ENCODE measurements around the gene METTL25B. TPM values are rescaled to one million over a fixed set of nuclear protein-coding genes. Genes with fewer than 3 reads are reported as not detected.

METTL25B gene
- total and polyA plus RNA-seq, 2 of the 4 experiments (the other 2 are of a cell fraction): 2.3 to 10.1 TPM

- H3K27me3 ChIP-seq (ENCODE audit: control insufficient read depth, insufficient read depth, low read length): peaks cover 5% of the 10 kb centered on the region
- no peaks in the 10 kb centered on the region for H3K79me1 ChIP-seq (ENCODE audit: low read depth in 1 of 2, low read length in 2 of 2)
- 0 out of 2 replicates have a peak overlapping the region, but pooled peaks have one; percentile 25 for H3K14ac ChIP-seq (replicated peaks; ENCODE audit: low read depth, low read length)
- DNase-seq: peak; percentile 75
- 0 out of 2 replicates have a peak overlapping the region, but pooled peaks have one; percentile 3 for H3K4me3 ChIP-seq (ENCODE audit: insufficient read depth, low read depth, low read length)
- ChIA-PET POLR2A (ENCODE audit: unreplicated experiment) (no interaction called here), CTCF (interaction anchor here (1.3 to 6.9 kb wide), 2 partner anchors 15 to 46 kb away, joined by 4 to 54 read pairs; partner anchors contain the start of gene HDGF)
- peak overlapping the region; percentile 51 for H3K4me2 ChIP-seq (ENCODE audit: low read depth, low read length)
- no peak overlapping the region for H2BK5ac ChIP-seq (ENCODE audit: low read depth, low read length, poor library complexity, severe bottlenecking)
- 0% methylated on average over 20 of the region's 29 CpGs; no CpG with 5 or more reads in 1 of the 2 experiments for WGBS, 2 experiments (ENCODE audit: extremely low coverage in 2 of 2, insufficient read length in 1 of 2)
- no TSS peak for BruUV-seq (replicated peaks)
- intact Hi-C loops (cut with micrococcal nuclease): loop anchor here (1.0 kb wide), 1 partner anchor 16 kb away; no protein-coding TSS in a partner anchor
- no peak overlapping the region; the same call in 1 of the 2 replicates for H3K23ac ChIP-seq (ENCODE audit: low read depth, low read length)
- H3K27ac ChIP-seq (ENCODE audit: insufficient read depth, low read length): no peak overlapping the region; the same call in 1 of the 2 replicates
- 0 out of 2 replicates have a peak overlapping the region, but pooled peaks have one; percentile 44 for H2AK5ac ChIP-seq (ENCODE audit: low read depth, low read length)
- H2BK20ac ChIP-seq (ENCODE audit: low read depth, low read length): no peak overlapping the region
- H3K18ac ChIP-seq (ENCODE audit: low read depth, low read length): no peak overlapping the region
- TF ChIP-seq MAZ (IDR thresholded peaks at IDR 0.05; ENCODE audit: borderline replicate concordance, low read depth, low read length) (peak; percentile 71; the same call in 1 of the 2 replicates), CHD1 (IDR thresholded peaks at IDR 0.05; ENCODE audit: low read depth, low read length) (0 out of 2 replicates have a peak, but pooled peaks have one; percentile 43), ELK1 (IDR thresholded peaks at IDR 0.05; ENCODE audit: borderline replicate concordance, low read depth, low read length) (no peak), POLR2A (IDR thresholded peaks at IDR 0.05; ENCODE audit: low read depth, low read length) (no peak), FOS (IDR thresholded peaks at IDR 0.05; ENCODE audit: low read depth, low read length) (peak; percentile 89), BHLHE40 (IDR thresholded peaks at IDR 0.05; ENCODE audit: low read depth, low read length) (peak; percentile 84)
- peak; percentile 37 for ATAC-seq (ENCODE audit: low read depth)
- H2BK120ac ChIP-seq (ENCODE audit: low read depth, low read length): 0 out of 2 replicates have a peak overlapping the region, but pooled peaks have one; percentile 47
- H2BK15ac ChIP-seq (ENCODE audit: low read depth, low read length): no peak overlapping the region
- H4K20me1 ChIP-seq (ENCODE audit: insufficient read depth, low read length): no peaks in the 10 kb centered on the region
- peak overlapping the region; percentile 71 to 77; a peak in 2 of 4 replicates for H4K8ac ChIP-seq (ENCODE audit: low read depth in 2 of 2, low read length in 2 of 2)
- H4K5ac ChIP-seq (ENCODE audit: low read depth, low read length): no peak overlapping the region
- no peaks in the 10 kb centered on the region for H3K36me3 ChIP-seq (ENCODE audit: control insufficient read depth, insufficient read depth, low read length)
- H3K4ac ChIP-seq (ENCODE audit: low read depth, low read length): peak overlapping the region; percentile 8; the same call in 1 of the 2 replicates
- dilution Hi-C loops (cut with HindIII; ENCODE audit: low sequenced_read_pairs, unreplicated experiment): no loop called here
- H4K91ac ChIP-seq (ENCODE audit: insufficient read depth, low read depth, low read length): no peak overlapping the region; the same call in 1 of the 2 replicates
- H3K9ac ChIP-seq (ENCODE audit: low read depth, low read length): no peak overlapping the region
- no peaks in the 10 kb centered on the region for H3K9me3 ChIP-seq (ENCODE audit: control insufficient read depth, insufficient read depth, low read length)
- in situ Hi-C loops (cut with MboI; ENCODE audit: low sequenced_read_pairs): no loop called here
- peaks cover 40% of the 10 kb centered on the region for H3K4me1 ChIP-seq (ENCODE audit: control insufficient read depth, insufficient read depth, low read length)
- H2AFZ ChIP-seq (replicated peaks; ENCODE audit: low read length, poor library complexity): peak overlapping the region; percentile 64
- H3K9me1 ChIP-seq (ENCODE audit: insufficient read depth, low read length): peaks cover under 1% of the 10 kb centered on the region; the same call in 1 of the 2 replicates
- no peak overlapping the region for H3K56ac ChIP-seq (ENCODE audit: extremely low read depth, insufficient read depth, low read length)
- H2AK9ac ChIP-seq (replicated peaks; ENCODE audit: low read depth, low read length, poor library complexity): peak overlapping the region; percentile 47
Measured at GRCh38 chr1:156704930-156705320, 23.3 kb upstream of the METTL25B start.

All from IMR-90 (cell line).